ENCODE data around the gene SH2D3A. TPM values are rescaled to one million over a fixed set of nuclear protein-coding genes. Genes with fewer than 3 reads are reported as not detected.
A peak's percentile ranks its signal among the peaks of the same experiment; 100 is the strongest.

Gene SH2D3A
- total and polyA plus RNA-seq, 2 experiments from 2014 or later, result 14.8 to 19.6 TPM

DNA sequence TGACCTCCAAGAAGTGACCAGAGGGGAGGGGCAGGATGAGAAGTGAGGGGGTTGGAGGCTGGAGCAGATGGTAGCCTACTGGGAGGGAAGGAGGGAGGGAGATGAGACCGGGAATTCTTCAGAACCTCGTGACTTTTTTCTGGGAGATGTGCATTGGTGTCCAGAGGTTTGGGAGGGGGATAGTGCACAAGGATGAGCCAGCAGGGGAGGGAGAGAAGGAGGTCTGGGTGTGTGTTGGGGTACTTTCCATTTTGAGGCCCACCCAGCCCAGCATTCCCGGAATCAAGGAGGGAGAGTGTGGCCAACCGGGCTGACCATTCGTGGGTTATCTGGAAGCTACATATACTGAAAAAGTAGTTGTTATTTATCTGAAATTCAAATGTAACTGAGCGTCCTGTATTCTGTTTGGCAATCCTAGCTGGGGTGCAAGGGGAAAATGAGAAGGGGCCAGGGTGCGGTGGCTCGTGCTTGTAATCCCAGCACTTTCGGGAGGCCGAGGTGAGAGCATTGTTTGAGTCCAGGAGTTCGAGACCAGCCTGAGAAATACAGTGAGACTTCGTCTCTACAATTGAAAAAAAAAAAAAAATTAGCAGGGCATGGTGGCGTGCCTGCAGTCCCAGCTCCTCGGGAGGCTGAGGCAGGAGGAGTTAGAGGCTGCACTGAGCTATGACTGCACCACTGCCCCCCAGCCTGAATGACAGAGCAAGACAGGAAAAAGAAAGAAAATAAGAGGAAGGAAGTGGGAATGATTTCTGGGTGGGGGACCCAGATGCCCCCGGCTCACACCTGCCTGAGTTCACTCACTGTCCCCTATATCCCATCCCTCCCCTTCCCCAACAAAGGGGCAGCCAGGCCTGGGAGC is 42.4 kb downstream of the SH2D3A start:
- H2AFZ ChIP-seq, result no peak overlapping the region
- no peaks in the 10 kb centered on the region for H3K27me3 ChIP-seq
- H3K79me2 ChIP-seq, result no peaks in the 10 kb centered on the region
- H3K4me2 ChIP-seq, result peak overlapping the region; percentile 15
- H3K27ac ChIP-seq, result peak overlapping the region; percentile 43
- no peaks in the 10 kb centered on the region for H3K9me3 ChIP-seq (ENCODE audit: low read depth)
- no peaks in the 10 kb centered on the region for H3K9me2 ChIP-seq (replicated peaks; ENCODE audit: insufficient read depth)
- 90% methylated on average over 15 of the region's 15 CpGs for WGBS (ENCODE audit: low lambda C conversion rate, missing lambda C conversion rate)
- H3K4me3 ChIP-seq, result no peak overlapping the region
- DNase-seq (ENCODE audit: low spot score), result no peak
- no peaks in the 10 kb centered on the region for H4K20me1 ChIP-seq (ENCODE audit: insufficient read depth, poor library complexity, severe bottlenecking)
- TF ChIP-seq EZH2phosphoT487 (IDR thresholded peaks at IDR 0.05; ENCODE audit: low read depth, severe bottlenecking, unreplicated experiment) (no peak), EZH2 (IDR thresholded peaks at IDR 0.05; ENCODE audit: borderline replicate concordance) (no peak)
- TF ChIP-seq, protein P1, sequence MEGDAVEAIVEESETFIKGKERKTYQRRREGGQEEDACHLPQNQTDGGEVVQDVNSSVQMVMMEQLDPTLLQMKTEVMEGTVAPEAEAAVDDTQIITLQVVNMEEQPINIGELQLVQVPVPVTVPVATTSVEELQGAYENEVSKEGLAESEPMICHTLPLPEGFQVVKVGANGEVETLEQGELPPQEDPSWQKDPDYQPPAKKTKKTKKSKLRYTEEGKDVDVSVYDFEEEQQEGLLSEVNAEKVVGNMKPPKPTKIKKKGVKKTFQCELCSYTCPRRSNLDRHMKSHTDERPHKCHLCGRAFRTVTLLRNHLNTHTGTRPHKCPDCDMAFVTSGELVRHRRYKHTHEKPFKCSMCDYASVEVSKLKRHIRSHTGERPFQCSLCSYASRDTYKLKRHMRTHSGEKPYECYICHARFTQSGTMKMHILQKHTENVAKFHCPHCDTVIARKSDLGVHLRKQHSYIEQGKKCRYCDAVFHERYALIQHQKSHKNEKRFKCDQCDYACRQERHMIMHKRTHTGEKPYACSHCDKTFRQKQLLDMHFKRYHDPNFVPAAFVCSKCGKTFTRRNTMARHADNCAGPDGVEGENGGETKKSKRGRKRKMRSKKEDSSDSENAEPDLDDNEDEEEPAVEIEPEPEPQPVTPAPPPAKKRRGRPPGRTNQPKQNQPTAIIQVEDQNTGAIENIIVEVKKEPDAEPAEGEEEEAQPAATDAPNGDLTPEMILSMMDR (IDR thresholded peaks at IDR 0.05; ENCODE audit: poor library complexity), result no peak
- no peaks in the 10 kb centered on the region for H3K36me3 ChIP-seq (replicated peaks; ENCODE audit: insufficient read depth, low read depth)
- peaks cover 25% of the 10 kb centered on the region for H3K4me1 ChIP-seq (ENCODE audit: insufficient read depth)

DNA sequence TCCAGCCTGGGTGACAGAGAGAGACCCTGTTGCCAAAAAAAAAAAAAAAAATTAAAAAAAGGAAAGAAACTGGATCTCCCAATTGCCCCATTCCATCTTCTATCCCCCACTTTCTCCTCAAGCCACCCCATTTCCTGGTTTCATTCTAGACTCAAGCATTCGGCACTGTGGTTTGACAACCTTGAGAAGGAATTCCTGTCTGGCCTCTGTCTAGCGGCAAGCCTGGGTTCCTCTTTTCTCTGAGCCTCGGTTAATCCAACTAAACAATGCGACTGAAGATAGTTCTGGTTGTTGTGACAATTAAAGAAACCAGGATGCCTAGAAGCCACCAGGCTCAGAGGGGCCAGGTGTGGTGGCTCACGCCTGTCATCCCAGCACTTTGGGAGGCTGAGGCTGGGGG is 43.5 kb downstream of the SH2D3A start:
- H3K9me2 ChIP-seq (replicated peaks; ENCODE audit: insufficient read depth), result no peaks in the 10 kb centered on the region
- no peak overlapping the region for H2AFZ ChIP-seq
- DNase-seq (ENCODE audit: low spot score), result no peak
- peak overlapping the region; percentile 68 for H3K4me2 ChIP-seq
- WGBS (ENCODE audit: low lambda C conversion rate, missing lambda C conversion rate), result 61% methylated on average over 5 of the region's 5 CpGs
- H3K36me3 ChIP-seq (replicated peaks; ENCODE audit: insufficient read depth, low read depth), result no peaks in the 10 kb centered on the region
- TF ChIP-seq EZH2 (IDR thresholded peaks at IDR 0.05; ENCODE audit: borderline replicate concordance), result no peak
- no peak for TF ChIP-seq EZH2phosphoT487 (IDR thresholded peaks at IDR 0.05; ENCODE audit: low read depth, severe bottlenecking, unreplicated experiment)
- TF ChIP-seq, protein P1 (IDR thresholded peaks at IDR 0.05; ENCODE audit: poor library complexity), result no peak
- no peaks in the 10 kb centered on the region for H4K20me1 ChIP-seq (ENCODE audit: insufficient read depth, poor library complexity, severe bottlenecking)
- H3K27me3 ChIP-seq, result no peaks in the 10 kb centered on the region
- H3K4me3 ChIP-seq, result no peak overlapping the region
- peak overlapping the region; percentile 78 for H3K27ac ChIP-seq
- H3K9me3 ChIP-seq (ENCODE audit: low read depth), result no peaks in the 10 kb centered on the region
- H3K79me2 ChIP-seq, result no peaks in the 10 kb centered on the region
- H3K4me1 ChIP-seq (ENCODE audit: insufficient read depth), result peaks cover 25% of the 10 kb centered on the region

DNA sequence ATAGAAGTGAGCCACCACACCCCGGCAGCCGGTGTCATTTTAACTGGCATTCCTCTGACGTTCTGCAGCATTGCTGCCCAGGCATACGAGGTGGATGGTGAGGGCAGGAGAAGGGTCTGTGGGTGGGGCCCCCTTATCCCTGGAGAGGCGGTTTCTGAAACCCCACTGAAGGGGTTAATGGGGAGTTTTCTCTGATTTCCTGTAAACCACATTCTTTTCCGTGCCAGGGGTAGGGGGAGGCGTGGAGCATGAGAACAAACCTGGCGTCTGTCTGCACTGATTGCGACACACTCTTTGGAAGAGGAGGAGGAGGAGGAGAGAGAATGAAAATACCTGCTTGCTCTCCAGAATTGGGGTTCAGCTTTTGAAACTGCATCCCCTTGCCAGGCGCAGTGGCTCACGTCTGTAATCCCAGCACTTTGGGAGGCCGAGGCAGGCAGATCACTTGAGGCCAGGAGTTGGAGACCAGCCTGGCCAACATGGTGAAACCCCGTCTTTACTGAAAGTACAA is 44.1 kb downstream of the SH2D3A start:
- peaks cover 25% of the 10 kb centered on the region for H3K4me1 ChIP-seq (ENCODE audit: insufficient read depth)
- H3K79me2 ChIP-seq, result no peaks in the 10 kb centered on the region
- H3K27me3 ChIP-seq, result no peaks in the 10 kb centered on the region
- no peaks in the 10 kb centered on the region for H3K36me3 ChIP-seq (replicated peaks; ENCODE audit: insufficient read depth, low read depth)
- no peak overlapping the region for H3K4me3 ChIP-seq
- DNase-seq (ENCODE audit: low spot score), result peak; percentile 60
- H4K20me1 ChIP-seq (ENCODE audit: insufficient read depth, poor library complexity, severe bottlenecking), result no peaks in the 10 kb centered on the region
- H3K27ac ChIP-seq, result peak overlapping the region; percentile 78
- no peaks in the 10 kb centered on the region for H3K9me3 ChIP-seq (ENCODE audit: low read depth)
- H2AFZ ChIP-seq, result peak overlapping the region; percentile 28
- peak overlapping the region; percentile 68 for H3K4me2 ChIP-seq
- TF ChIP-seq EZH2phosphoT487 (IDR thresholded peaks at IDR 0.05; ENCODE audit: low read depth, severe bottlenecking, unreplicated experiment) (no peak), EZH2 (IDR thresholded peaks at IDR 0.05; ENCODE audit: borderline replicate concordance) (no peak)
- TF ChIP-seq, protein P1 (IDR thresholded peaks at IDR 0.05; ENCODE audit: poor library complexity), result no peak
- no peaks in the 10 kb centered on the region for H3K9me2 ChIP-seq (replicated peaks; ENCODE audit: insufficient read depth)
- 21% methylated on average over 13 of the region's 13 CpGs for WGBS (ENCODE audit: low lambda C conversion rate, missing lambda C conversion rate)

Data from hepatocyte (in vitro differentiated cells).